ENCODE results near the gene MEPCE.

Gene MEPCE

DNA sequence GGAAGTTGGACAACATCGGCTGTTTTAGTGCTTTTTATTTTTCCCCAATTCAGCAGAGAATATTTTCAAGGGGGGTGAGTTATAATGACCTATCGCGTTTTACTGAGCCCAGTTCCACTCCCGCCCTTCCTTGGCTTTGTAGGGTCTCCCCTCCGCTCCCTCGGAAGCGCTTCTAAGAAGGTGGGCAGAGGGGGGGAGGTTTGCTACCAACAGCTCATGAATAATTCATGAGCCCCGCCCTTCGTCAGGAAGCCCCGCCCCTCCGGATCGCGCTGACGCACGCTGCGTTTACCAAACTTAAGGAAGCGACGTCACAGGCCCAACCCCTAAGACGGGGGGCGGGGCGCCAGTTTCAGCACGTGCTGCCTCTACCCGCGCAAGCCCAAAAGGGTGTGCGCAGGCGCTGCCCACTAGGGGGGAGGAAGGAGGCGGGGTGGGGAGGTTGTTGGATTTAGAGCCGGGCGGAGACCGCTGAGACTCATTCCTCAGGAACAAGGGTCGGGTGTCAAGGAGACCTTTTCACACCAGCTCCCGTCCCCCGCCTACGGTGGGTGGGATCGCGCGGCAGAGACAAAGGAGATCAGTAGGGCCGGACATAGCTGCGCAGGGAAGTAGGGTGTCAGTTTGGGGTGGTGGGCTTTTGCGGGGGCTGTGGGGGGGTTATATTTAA, 529 bp upstream of the MEPCE start:
- peaks cover 4% of the 10 kb centered on the region in 2 donors for H3K9me3 ChIP-seq (replicated peaks in 1 of 2; ENCODE audit: control insufficient read depth in 2 of 2, insufficient read depth in 1 of 2, low read depth in 1 of 2, low read length in 2 of 2)
- peak overlapping the region; percentile 100 for H3K27ac ChIP-seq (replicated peaks; ENCODE audit: low read length)
- H4K91ac ChIP-seq (ENCODE audit: low read depth, low read length, poor library complexity): no peak overlapping the region
- H2AK5ac ChIP-seq (ENCODE audit: low read depth, low read length): peak overlapping the region; percentile 41
- H3K4me3 ChIP-seq (ENCODE audit: low read length in 2 of 2): peak overlapping the region; percentile 68 to 92
- H3K36me3 ChIP-seq (replicated peaks in 1 of 2; ENCODE audit: control insufficient read depth in 2 of 2, insufficient read depth in 2 of 2, low read length in 2 of 2): peaks cover 24 to 37% of the 10 kb centered on the region in 2 donors
- no peak overlapping the region for H2BK15ac ChIP-seq (ENCODE audit: low read length)
- H3K9ac ChIP-seq (ENCODE audit: low read depth, low read length, poor library complexity): peak overlapping the region; percentile 93
- no CpG with 5 or more reads among the region's 40 CpGs for WGBS, 2 donors (ENCODE audit: extremely low coverage in 2 of 2, insufficient read length in 2 of 2, insufficient replicate concordance in 1 of 2)
- H2BK120ac ChIP-seq (ENCODE audit: low read depth, low read length): peak overlapping the region; percentile 98
- peak overlapping the region; percentile 96 for H2BK5ac ChIP-seq (ENCODE audit: low read length)
- peak overlapping the region; percentile 98 for H3K18ac ChIP-seq (ENCODE audit: low read length)
- H3K4me2 ChIP-seq (ENCODE audit: insufficient read depth, low read length, poor library complexity, severe bottlenecking): peak overlapping the region; percentile 95
- no peak overlapping the region for H2BK12ac ChIP-seq (ENCODE audit: low read length)
- no peak overlapping the region for H3K4ac ChIP-seq (ENCODE audit: low read length)
- H3K27me3 ChIP-seq (ENCODE audit: control insufficient read depth in 3 of 3, insufficient read depth in 3 of 3, low read depth in 1 of 3, low read length in 3 of 3): peaks cover 0 to 2% (median 0%) of the 10 kb centered on the region in 3 experiments
- peaks cover 11% of the 10 kb centered on the region for H3K79me1 ChIP-seq (ENCODE audit: low read depth, low read length)
- peak overlapping the region; percentile 94 for H2AFZ ChIP-seq (ENCODE audit: low read length)
- DNase-seq (ENCODE audit: low spot score): peak; percentile 100
- H3K4me1 ChIP-seq (ENCODE audit: control insufficient read depth in 2 of 2, insufficient read depth in 1 of 2, low read depth in 1 of 2, low read length in 2 of 2): peaks cover 21% of the 10 kb centered on the region in 2 donors
- peak overlapping the region; percentile 100 for H3K23ac ChIP-seq (ENCODE audit: low read depth, low read length, poor library complexity)
- H4K8ac ChIP-seq (ENCODE audit: low read depth, low read length): no peak overlapping the region
- H3K14ac ChIP-seq (ENCODE audit: low read length): peak overlapping the region; percentile 75

DNA sequence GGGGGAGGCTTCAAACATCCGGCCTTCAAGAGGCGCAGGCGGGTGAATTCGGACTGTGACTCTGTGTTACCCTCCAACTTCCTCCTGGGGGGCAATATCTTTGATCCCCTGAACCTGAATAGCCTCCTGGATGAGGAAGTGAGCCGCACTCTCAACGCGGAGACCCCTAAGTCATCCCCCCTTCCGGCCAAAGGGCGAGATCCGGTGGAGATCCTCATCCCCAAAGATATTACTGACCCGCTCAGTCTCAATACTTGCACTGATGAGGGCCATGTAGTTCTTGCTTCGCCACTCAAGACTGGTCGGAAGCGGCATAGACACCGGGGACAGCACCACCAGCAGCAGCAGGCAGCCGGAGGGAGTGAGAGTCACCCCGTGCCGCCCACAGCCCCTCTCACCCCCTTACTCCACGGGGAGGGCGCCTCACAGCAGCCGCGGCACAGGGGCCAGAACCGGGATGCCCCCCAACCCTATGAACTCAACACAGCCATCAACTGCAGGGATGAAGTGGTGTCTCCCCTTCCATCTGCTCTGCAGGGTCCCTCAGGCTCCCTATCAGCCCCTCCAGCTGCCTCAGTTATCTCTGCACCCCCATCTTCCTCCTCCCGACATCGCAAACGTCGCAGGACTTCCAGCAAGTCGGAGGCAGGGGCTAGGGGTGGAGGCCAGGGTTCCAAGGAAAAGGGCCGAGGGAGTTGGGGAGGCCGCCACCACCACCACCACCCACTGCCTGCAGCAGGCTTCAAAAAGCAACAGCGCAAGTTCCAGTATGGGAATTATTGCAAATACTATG, 1.1 kb downstream of the MEPCE start:
- Histone ChIP-seq H3K27ac (replicated peaks; ENCODE audit: low read length) (peak overlapping the region; percentile 17), H3K9ac (ENCODE audit: low read depth, low read length, poor library complexity) (peak overlapping the region; percentile 92), H3K4me3 (ENCODE audit: low read length in 2 of 2) (peak overlapping the region; percentile 68 to 92), H2BK5ac (ENCODE audit: low read length) (peak overlapping the region; percentile 96), H3K4me1 (ENCODE audit: control insufficient read depth in 2 of 2, insufficient read depth in 1 of 2, low read depth in 1 of 2, low read length in 2 of 2) (peaks cover 26 to 30% of the 10 kb centered on the region in 2 donors), H3K4me2 (ENCODE audit: insufficient read depth, low read length, poor library complexity, severe bottlenecking) (peak overlapping the region; percentile 92), H4K91ac (ENCODE audit: low read depth, low read length, poor library complexity) (peak overlapping the region; percentile 77), H3K27me3 (ENCODE audit: control insufficient read depth in 3 of 3, insufficient read depth in 3 of 3, low read depth in 1 of 3, low read length in 3 of 3) (peaks cover 0 to 2% (median 0%) of the 10 kb centered on the region in 3 experiments), H2BK15ac (ENCODE audit: low read length) (peak overlapping the region; percentile 90), H3K79me1 (ENCODE audit: low read depth, low read length) (peaks cover 14% of the 10 kb centered on the region), H2AFZ (ENCODE audit: low read length) (no peak overlapping the region), H3K14ac (ENCODE audit: low read length) (peak overlapping the region; percentile 63), H3K23ac (ENCODE audit: low read depth, low read length, poor library complexity) (peak overlapping the region; percentile 87), H2BK12ac (ENCODE audit: low read length) (peak overlapping the region; percentile 76), H2BK120ac (ENCODE audit: low read depth, low read length) (no peak overlapping the region), H3K9me3 (replicated peaks in 1 of 2; ENCODE audit: control insufficient read depth in 2 of 2, insufficient read depth in 1 of 2, low read depth in 1 of 2, low read length in 2 of 2) (peaks cover 4% of the 10 kb centered on the region in 2 donors), H3K18ac (ENCODE audit: low read length) (peak overlapping the region; percentile 100), H3K4ac (ENCODE audit: low read length) (peak overlapping the region; percentile 66), H2AK5ac (ENCODE audit: low read depth, low read length) (peak overlapping the region; percentile 100), H3K36me3 (replicated peaks in 1 of 2; ENCODE audit: control insufficient read depth in 2 of 2, insufficient read depth in 2 of 2, low read length in 2 of 2) (peaks cover 28 to 53% of the 10 kb centered on the region in 2 donors), H4K8ac (ENCODE audit: low read depth, low read length) (peak overlapping the region; percentile 75)
- no CpG with 5 or more reads among the region's 31 CpGs for WGBS, 2 donors (ENCODE audit: extremely low coverage in 2 of 2, insufficient read length in 2 of 2, insufficient replicate concordance in 1 of 2)
- DNase-seq (ENCODE audit: low spot score): no peak

DNA sequence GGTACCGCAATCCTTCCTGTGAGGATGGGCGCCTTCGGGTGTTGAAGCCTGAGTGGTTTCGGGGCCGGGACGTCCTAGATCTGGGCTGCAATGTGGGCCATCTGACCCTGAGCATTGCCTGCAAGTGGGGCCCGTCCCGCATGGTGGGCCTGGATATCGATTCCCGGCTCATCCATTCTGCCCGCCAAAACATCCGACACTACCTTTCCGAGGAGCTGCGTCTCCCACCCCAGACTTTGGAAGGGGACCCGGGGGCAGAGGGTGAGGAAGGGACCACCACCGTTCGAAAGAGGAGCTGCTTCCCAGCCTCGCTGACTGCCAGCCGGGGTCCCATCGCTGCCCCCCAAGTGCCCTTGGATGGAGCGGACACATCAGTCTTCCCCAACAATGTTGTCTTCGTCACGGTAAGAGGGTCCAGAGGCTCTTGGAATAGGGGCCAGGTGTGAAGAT, 1.7 kb downstream of the MEPCE start:
- Histone ChIP-seq H3K4me2 (ENCODE audit: insufficient read depth, low read length, poor library complexity, severe bottlenecking) (no peak overlapping the region), H3K9ac (ENCODE audit: low read depth, low read length, poor library complexity) (peak overlapping the region; percentile 92), H4K91ac (ENCODE audit: low read depth, low read length, poor library complexity) (no peak overlapping the region), H3K9me3 (replicated peaks in 1 of 2; ENCODE audit: control insufficient read depth in 2 of 2, insufficient read depth in 1 of 2, low read depth in 1 of 2, low read length in 2 of 2) (peaks cover 4% of the 10 kb centered on the region in 2 donors), H2BK5ac (ENCODE audit: low read length) (peak overlapping the region; percentile 96), H2AK5ac (ENCODE audit: low read depth, low read length) (peak overlapping the region; percentile 100), H2AFZ (ENCODE audit: low read length) (no peak overlapping the region), H3K4me3 (ENCODE audit: low read length in 2 of 2) (peak overlapping the region in 1 of 2 donors; percentile 68), H3K27me3 (ENCODE audit: control insufficient read depth in 3 of 3, insufficient read depth in 3 of 3, low read depth in 1 of 3, low read length in 3 of 3) (peaks cover 0 to 2% (median 0%) of the 10 kb centered on the region in 3 experiments), H3K36me3 (replicated peaks in 1 of 2; ENCODE audit: control insufficient read depth in 2 of 2, insufficient read depth in 2 of 2, low read length in 2 of 2) (peaks cover 28 to 55% of the 10 kb centered on the region in 2 donors), H3K18ac (ENCODE audit: low read length) (peak overlapping the region; percentile 29), H2BK15ac (ENCODE audit: low read length) (no peak overlapping the region), H3K14ac (ENCODE audit: low read length) (no peak overlapping the region), H3K27ac (replicated peaks; ENCODE audit: low read length) (no peak overlapping the region), H3K4ac (ENCODE audit: low read length) (peak overlapping the region; percentile 23), H3K79me1 (ENCODE audit: low read depth, low read length) (peaks cover 16% of the 10 kb centered on the region), H2BK120ac (ENCODE audit: low read depth, low read length) (no peak overlapping the region), H3K4me1 (ENCODE audit: control insufficient read depth in 2 of 2, insufficient read depth in 1 of 2, low read depth in 1 of 2, low read length in 2 of 2) (peaks cover 26 to 30% of the 10 kb centered on the region in 2 donors), H2BK12ac (ENCODE audit: low read length) (no peak overlapping the region), H4K8ac (ENCODE audit: low read depth, low read length) (peak overlapping the region; percentile 75), H3K23ac (ENCODE audit: low read depth, low read length, poor library complexity) (peak overlapping the region; percentile 87)
- DNase-seq (ENCODE audit: low spot score): no peak
- no CpG with 5 or more reads among the region's 23 CpGs for WGBS, 2 donors (ENCODE audit: extremely low coverage in 2 of 2, insufficient read length in 2 of 2, insufficient replicate concordance in 1 of 2)

DNA sequence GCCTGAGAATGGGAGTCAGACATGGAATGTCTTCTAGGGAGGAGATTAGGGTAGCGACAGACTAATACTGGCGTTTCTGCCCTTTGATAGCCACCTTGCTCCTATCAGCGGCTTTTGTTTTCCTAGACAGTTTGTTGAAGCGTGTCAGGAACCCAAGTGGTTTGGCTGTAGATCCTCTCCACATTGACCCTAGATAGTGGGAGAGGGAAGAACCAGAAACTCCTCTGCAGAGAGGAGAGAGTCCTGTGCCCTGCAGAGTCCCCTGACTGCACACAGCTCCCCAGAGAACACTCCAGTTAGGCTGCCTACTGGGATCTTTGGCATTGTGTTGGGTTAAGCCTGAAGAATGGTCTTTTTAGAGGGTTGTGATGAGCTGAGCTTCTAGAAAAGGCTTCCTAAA, 2.4 kb downstream of the MEPCE start:
- Histone ChIP-seq H2BK12ac (ENCODE audit: low read length) (no peak overlapping the region), H3K4me1 (ENCODE audit: control insufficient read depth in 2 of 2, insufficient read depth in 1 of 2, low read depth in 1 of 2, low read length in 2 of 2) (peaks cover 26 to 30% of the 10 kb centered on the region in 2 donors), H4K91ac (ENCODE audit: low read depth, low read length, poor library complexity) (no peak overlapping the region), H3K9ac (ENCODE audit: low read depth, low read length, poor library complexity) (no peak overlapping the region), H2BK120ac (ENCODE audit: low read depth, low read length) (no peak overlapping the region), H2AFZ (ENCODE audit: low read length) (no peak overlapping the region), H3K14ac (ENCODE audit: low read length) (no peak overlapping the region), H3K27ac (replicated peaks; ENCODE audit: low read length) (no peak overlapping the region), H3K18ac (ENCODE audit: low read length) (no peak overlapping the region), H3K36me3 (replicated peaks in 1 of 2; ENCODE audit: control insufficient read depth in 2 of 2, insufficient read depth in 2 of 2, low read length in 2 of 2) (peaks cover 28 to 55% of the 10 kb centered on the region in 2 donors), H3K4me3 (ENCODE audit: low read length in 2 of 2) (peak overlapping the region in 1 of 2 donors; percentile 7), H3K4me2 (ENCODE audit: insufficient read depth, low read length, poor library complexity, severe bottlenecking) (no peak overlapping the region), H4K8ac (ENCODE audit: low read depth, low read length) (no peak overlapping the region), H2AK5ac (ENCODE audit: low read depth, low read length) (no peak overlapping the region), H2BK15ac (ENCODE audit: low read length) (no peak overlapping the region), H3K4ac (ENCODE audit: low read length) (no peak overlapping the region), H3K79me1 (ENCODE audit: low read depth, low read length) (peaks cover 16% of the 10 kb centered on the region), H2BK5ac (ENCODE audit: low read length) (no peak overlapping the region), H3K23ac (ENCODE audit: low read depth, low read length, poor library complexity) (no peak overlapping the region), H3K27me3 (ENCODE audit: control insufficient read depth in 3 of 3, insufficient read depth in 3 of 3, low read depth in 1 of 3, low read length in 3 of 3) (peaks cover 0 to 2% (median 0%) of the 10 kb centered on the region in 3 experiments), H3K9me3 (replicated peaks in 1 of 2; ENCODE audit: control insufficient read depth in 2 of 2, insufficient read depth in 1 of 2, low read depth in 1 of 2, low read length in 2 of 2) (peaks cover 4% of the 10 kb centered on the region in 2 donors)
- WGBS, 2 donors (ENCODE audit: extremely low coverage in 2 of 2, insufficient read length in 2 of 2, insufficient replicate concordance in 1 of 2): no CpG with 5 or more reads among the region's 4 CpGs
- DNase-seq (ENCODE audit: low spot score): no peak
